Right lobe of liver (tissue), 6 donors: ENCODE results near the gene MAS1L. TPM values are rescaled to one million over a fixed set of nuclear protein-coding genes. Genes with fewer than 3 reads are reported as not detected.

ENCODE experiments used
- ATAC-seq, 4 donors: fragments of 200-7000 bp; cut with Tn5 transposase; one replicate each; pipeline ENCODE4 v1.9.1; 2020; ENCODE audit warnings: mild to moderate bottlenecking in 4 of 4, moderate library complexity in 4 of 4
- DNase-seq, 3 donors: peaks; one replicate each; pipeline ENCODE4 v3.0.0-alpha.2; 2020
- H3K27ac ChIP-seq, 3 donors: fragments of 200-600 bp; one replicate each; pipeline ENCODE4 v1.8.0; 2022
- H3K27me3 ChIP-seq, 2 donors: fragments of 200-600 bp; one replicate each; pipeline ENCODE4 v1.8.0; 2022
- H3K36me3 ChIP-seq, 4 donors: fragments of 200-600 bp; sonication (generic) in 1 of 4; one replicate each; pipeline versions ENCODE4 v1.5.1 to v1.8.0; 2017 to 2022; ENCODE audit warnings: control low read depth in 1 of 4
- H3K4me1 ChIP-seq, 4 donors: fragments of 200-600 bp; sonication (generic) in 1 of 4; one replicate each; pipeline versions ENCODE4 v1.5.1 to v1.8.0; 2017 to 2022; ENCODE audit warnings: control low read depth in 1 of 4
- H3K4me3 ChIP-seq, 3 donors: fragments of 200-600 bp; one replicate each; pipeline ENCODE4 v1.8.0; 2022
- H3K9me3 ChIP-seq, 4 donors: fragments of 200-600 bp; sonication (generic) in 1 of 4; one replicate each; pipeline versions ENCODE4 v1.5.1 to v1.8.0; 2017 to 2022; ENCODE audit warnings: control low read depth in 1 of 4
- POLR2A ChIP-seq: fragments of 450-650 bp; IDR thresholded peaks from one replicate; pipeline ENCODE4 v1.6.1; 2017; ENCODE audit warnings: antibody characterized with exemption, mild to moderate bottlenecking
- WGBS: methylation state at CpG from one replicate; pipeline ENCODE4 v1.1.6; 2018; ENCODE audit warnings: low coverage, low lambda C conversion rate; ENCODE audit not compliant: insufficient coverage; ENCODE audit errors: missing lambda C conversion rate; 5-methylcytosine and 5-hydroxymethylcytosine counted together
- intact Hi-C, 2 donors: fragments of 100-400 bp; cut with DNase I; formaldehyde crosslinking; loops; one replicate each; pipeline versions ENCODE4 v1.11.2 to v1.14.1; 2022
- total RNA-seq, 6 experiments: library from RNA; depleted of rRNA in 2 of 6; stranded (reverse); fragments of >200 nt in 2 of 6; fragmentation: NEBNext Ultra II Directional in 3 of 6; extraction: Animal tissue kit (Norgen Biotek cat#: 25700) in 3 of 6; gene quantifications; one replicate each; pipeline versions ENCODE4 v1.1.0 to v1.2.4, GENCODE V29; 2016 to 2023
- TF ChIP-seq, protein P1 (sequence below), 4 donors: fragments of 200-600 bp in 3 of 4; fragments of 450-650 bp in 1 of 4; IDR thresholded peaks; one replicate each; pipeline versions ENCODE4 v1.5.1 to v1.8.0; 2016 to 2022; ENCODE audit warnings: antibody characterized with exemption in 4 of 4, mild to moderate bottlenecking in 2 of 4
- donor health status: DM: no; HTN: yes; CAD: no.
- donor health status: DM: no; HTN: no; CAD: no.
- donor health status: DM: no; HTN: no; CAD: no.
- donor health status: DM: no; HTN: yes; CAD: no.
- donor health status: DM: no; HTN: yes; CAD: no.

Gene MAS1L
- total RNA-seq, 6 experiments from 2014 or later: not detected

- DNase-seq: no peak
- ATAC-seq: no peak
- Histone ChIP-seq H3K36me3 (no peaks in the 10 kb centered on the region), H3K4me1 (no peaks in the 10 kb centered on the region), H3K9me3 (no peaks in the 10 kb centered on the region), H3K27ac (no peak overlapping the region), H3K4me3 (no peak overlapping the region), H3K27me3 (no peaks in the 10 kb centered on the region)
- TF ChIP-seq, protein P1, sequence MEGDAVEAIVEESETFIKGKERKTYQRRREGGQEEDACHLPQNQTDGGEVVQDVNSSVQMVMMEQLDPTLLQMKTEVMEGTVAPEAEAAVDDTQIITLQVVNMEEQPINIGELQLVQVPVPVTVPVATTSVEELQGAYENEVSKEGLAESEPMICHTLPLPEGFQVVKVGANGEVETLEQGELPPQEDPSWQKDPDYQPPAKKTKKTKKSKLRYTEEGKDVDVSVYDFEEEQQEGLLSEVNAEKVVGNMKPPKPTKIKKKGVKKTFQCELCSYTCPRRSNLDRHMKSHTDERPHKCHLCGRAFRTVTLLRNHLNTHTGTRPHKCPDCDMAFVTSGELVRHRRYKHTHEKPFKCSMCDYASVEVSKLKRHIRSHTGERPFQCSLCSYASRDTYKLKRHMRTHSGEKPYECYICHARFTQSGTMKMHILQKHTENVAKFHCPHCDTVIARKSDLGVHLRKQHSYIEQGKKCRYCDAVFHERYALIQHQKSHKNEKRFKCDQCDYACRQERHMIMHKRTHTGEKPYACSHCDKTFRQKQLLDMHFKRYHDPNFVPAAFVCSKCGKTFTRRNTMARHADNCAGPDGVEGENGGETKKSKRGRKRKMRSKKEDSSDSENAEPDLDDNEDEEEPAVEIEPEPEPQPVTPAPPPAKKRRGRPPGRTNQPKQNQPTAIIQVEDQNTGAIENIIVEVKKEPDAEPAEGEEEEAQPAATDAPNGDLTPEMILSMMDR (IDR thresholded peaks at IDR 0.05): no peak
- TF ChIP-seq POLR2A: no peak
- intact Hi-C loops: no loop called here
- 34% methylated on average over 2 of the region's 2 CpGs for WGBS
Measured at GRCh38 chr6:29522227-29522626, 34.5 kb upstream of the MAS1L start.

- H3K4me1 ChIP-seq: no peaks in the 10 kb centered on the region
- DNase-seq: no peak
- H3K4me3 ChIP-seq: no peak overlapping the region
- no peak for ATAC-seq
- H3K9me3 ChIP-seq: no peaks in the 10 kb centered on the region
- 52% methylated on average over 5 of the region's 8 CpGs for WGBS
- intact Hi-C loops: no loop called here
- TF ChIP-seq, protein P1 (IDR thresholded peaks at IDR 0.05): no peak
- TF ChIP-seq POLR2A: no peak
- H3K27ac ChIP-seq: no peak overlapping the region
- no peaks in the 10 kb centered on the region for H3K27me3 ChIP-seq
- no peaks in the 10 kb centered on the region for H3K36me3 ChIP-seq
Measured at GRCh38 chr6:29521006-29521680, 33.4 kb upstream of the MAS1L start.

DNA sequence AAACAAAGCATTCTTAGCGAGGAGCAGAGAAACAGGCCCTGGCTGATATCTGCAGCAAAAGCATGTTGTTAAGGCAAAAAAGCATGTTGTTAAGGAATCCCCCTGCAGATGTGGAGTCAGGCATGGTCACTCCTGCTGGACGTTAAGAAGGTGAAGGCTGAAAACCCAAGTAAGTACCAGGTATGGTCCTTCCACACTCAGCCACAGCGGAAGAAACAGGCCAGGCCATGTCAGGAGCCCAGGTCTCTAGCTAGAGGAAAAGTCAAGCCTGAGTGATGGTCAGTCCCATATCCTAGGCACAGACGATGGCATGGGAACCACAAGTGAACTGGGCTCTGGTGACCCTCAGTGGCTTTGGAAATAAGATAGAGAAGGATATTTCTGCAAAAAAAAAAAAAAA lies 32.5 kb upstream of the MAS1L start:
- Histone ChIP-seq H3K9me3 (no peaks in the 10 kb centered on the region), H3K4me1 (no peaks in the 10 kb centered on the region), H3K4me3 (no peak overlapping the region), H3K36me3 (no peaks in the 10 kb centered on the region), H3K27ac (no peak overlapping the region), H3K27me3 (no peaks in the 10 kb centered on the region)
- TF ChIP-seq, protein P1 (IDR thresholded peaks at IDR 0.05): no peak
- no peak for TF ChIP-seq POLR2A
- intact Hi-C loops: no loop called here
- ATAC-seq (no peak), DNase-seq (no peak)
- WGBS: 73% methylated on average over 4 of the region's 4 CpGs

GRCh38 chr6:29519291-29520010 lies 31.7 kb upstream of the MAS1L start:
- H3K4me1 ChIP-seq: no peaks in the 10 kb centered on the region
- WGBS: 56% methylated on average over 3 of the region's 6 CpGs
- H3K9me3 ChIP-seq: no peaks in the 10 kb centered on the region
- H3K4me3 ChIP-seq: no peak overlapping the region
- no peak for TF ChIP-seq POLR2A
- TF ChIP-seq, protein P1 (IDR thresholded peaks at IDR 0.05): no peak
- DNase-seq (no peak), ATAC-seq (no peak)
- H3K27me3 ChIP-seq: no peaks in the 10 kb centered on the region
- intact Hi-C loops: no loop called here
- H3K36me3 ChIP-seq: no peaks in the 10 kb centered on the region
- H3K27ac ChIP-seq: no peak overlapping the region
